CD14-positive monocyte (primary cell): ENCODE measurements around the gene SAT1. TPM values are rescaled to one million over a fixed set of nuclear protein-coding genes. Genes with fewer than 3 reads are reported as not detected.

ENCODE experiments used
- DNase-seq, 3 donors: peaks; one replicate each; pipeline ENCODE4 v3.0.0-alpha.2; 2011 to 2022
- H2AFZ ChIP-seq: 2 replicates; pipeline ENCODE4 v1.6.0; 2012; ENCODE audit warnings: mild to moderate bottlenecking, low read depth, low read length, inconsistent platforms; ENCODE audit not compliant: insufficient read depth, poor library complexity, severe bottlenecking
- H3K27ac ChIP-seq, 2 donors: 1 replicate in 1 of 2; 2 replicates in 1 of 2; pipeline ENCODE4 v1.5.1; 2012 to 2013; ENCODE audit warnings: low read length in 2 of 2, control low read depth in 1 of 2, inconsistent platforms in 1 of 2, low read depth in 1 of 2, mild to moderate bottlenecking in 1 of 2
- H3K27me3 ChIP-seq, 2 donors: one replicate each; pipeline versions ENCODE4 v1.6.0 to v1.6.1; 2011 to 2013; ENCODE audit warnings: low read length in 2 of 2; ENCODE audit not compliant: control insufficient read depth in 2 of 2, insufficient read depth in 2 of 2
- H3K36me3 ChIP-seq, 2 donors: replicated peaks in 1 of 2; 1 replicate in 1 of 2; 2 replicates in 1 of 2; pipeline versions ENCODE4 v1.5.1 to v1.6.1; 2012 to 2013; ENCODE audit warnings: low read length in 2 of 2, control low read depth in 1 of 2, inconsistent platforms in 1 of 2, mild to moderate bottlenecking in 1 of 2; ENCODE audit not compliant: insufficient read depth in 2 of 2, control insufficient read depth in 1 of 2
- H3K4me1 ChIP-seq, 2 donors: 1 replicate in 1 of 2; 2 replicates in 1 of 2; pipeline versions ENCODE4 v1.5.1 to v1.6.1; 2012 to 2013; ENCODE audit warnings: low read length in 2 of 2, control low read depth in 1 of 2, inconsistent platforms in 1 of 2, mild to moderate bottlenecking in 1 of 2, moderate library complexity in 1 of 2; ENCODE audit not compliant: insufficient read depth in 2 of 2, control insufficient read depth in 1 of 2
- H3K4me2 ChIP-seq: replicated peaks from 2 replicates; pipeline ENCODE3; 2012; ENCODE audit warnings: low read length, moderate library complexity, mild to moderate bottlenecking; ENCODE audit not compliant: poor library complexity, severe bottlenecking; ENCODE audit errors: extremely low read depth
- H3K4me3 ChIP-seq, 3 experiments: fragments of 200-600 bp in 1 of 3; sonication (generic) in 1 of 3; replicated peaks in 1 of 3; 1 replicate in 2 of 3; 2 replicates in 1 of 3; pipeline ENCODE4 v1.5.1; 2011 to 2013; ENCODE audit warnings: low read length in 3 of 3, mild to moderate bottlenecking in 3 of 3, control low read depth in 2 of 3, low read depth in 2 of 3, inconsistent platforms in 1 of 3, moderate library complexity in 1 of 3
- H3K79me2 ChIP-seq: 2 replicates; pipeline ENCODE4 v1.6.0; 2012; ENCODE audit warnings: mild to moderate bottlenecking, control low read depth, inconsistent platforms, low read length, moderate library complexity; ENCODE audit not compliant: insufficient read depth
- H3K9ac ChIP-seq: 2 replicates; pipeline ENCODE4 v1.6.0; 2017; ENCODE audit warnings: low read length, mild to moderate bottlenecking; ENCODE audit not compliant: insufficient read depth, poor library complexity, severe bottlenecking
- H3K9me3 ChIP-seq, 2 donors: replicated peaks in 1 of 2; 1 replicate in 1 of 2; 2 replicates in 1 of 2; pipeline versions ENCODE4 v1.5.1 to v1.6.1; 2012 to 2013; ENCODE audit warnings: low read length in 2 of 2, control low read depth in 1 of 2; ENCODE audit not compliant: control insufficient read depth in 1 of 2, insufficient read depth in 1 of 2
- H4K20me1 ChIP-seq: 2 replicates; pipeline ENCODE4 v1.6.0; 2012; ENCODE audit warnings: mild to moderate bottlenecking, low read length, control low read depth, moderate library complexity; ENCODE audit not compliant: insufficient read depth
- H3K27ac Mint-ChIP-seq, 7 donors: one replicate each; pipeline ENCODE4 v1.8.0; 2020; ENCODE audit warnings: mild to moderate bottlenecking in 7 of 7, mixed read lengths in 7 of 7, moderate library complexity in 6 of 7, inconsistent platforms in 2 of 7
- H3K27me3 Mint-ChIP-seq, 3 donors: one replicate each; pipeline ENCODE4 v1.8.0; 2021 to 2022; ENCODE audit warnings: low read depth in 3 of 3, mild to moderate bottlenecking in 3 of 3, mixed read lengths in 3 of 3, moderate library complexity in 3 of 3, inconsistent platforms in 1 of 3
- H3K36me3 Mint-ChIP-seq, 2 donors: one replicate each; pipeline ENCODE4 v1.8.0; 2020; ENCODE audit warnings: mixed read lengths in 2 of 2, inconsistent platforms in 1 of 2, mild to moderate bottlenecking in 1 of 2
- H3K4me1 Mint-ChIP-seq: one replicate; pipeline ENCODE4 v1.8.0; 2020; ENCODE audit warnings: mild to moderate bottlenecking, mixed read lengths
- H3K4me3 Mint-ChIP-seq, 2 donors: one replicate each; pipeline ENCODE4 v1.8.0; 2020; ENCODE audit warnings: mild to moderate bottlenecking in 2 of 2, mixed read lengths in 2 of 2, moderate library complexity in 1 of 2
- H3K9me3 Mint-ChIP-seq, 7 donors: one replicate each; pipeline ENCODE4 v1.8.0; 2020 to 2022; ENCODE audit warnings: mixed read lengths in 7 of 7, mild to moderate bottlenecking in 6 of 7, moderate library complexity in 6 of 7, inconsistent platforms in 2 of 7
- CTCF ChIP-seq: fragments of 200-600 bp; IDR thresholded peaks from one replicate; pipeline ENCODE4 v1.8.0; 2022; ENCODE audit warnings: antibody characterized with exemption, mild to moderate bottlenecking
- WGBS: methylation state at CpG from one replicate; pipeline ENCODE4 v1.1.5; 2013; ENCODE audit warnings: missing lambda C conversion rate; ENCODE audit not compliant: insufficient coverage; 5-methylcytosine and 5-hydroxymethylcytosine counted together
- intact Hi-C, 2 donors: fragments of 100-400 bp; cut with micrococcal nuclease; formaldehyde crosslinking; loops; one replicate each; pipeline versions ENCODE4 v1.15.0 to v1.15.1; 2023
- polyA plus RNA-seq, 3 donors: library from polyadenylated mRNA; depleted of rRNA in 1 of 3; unstranded in 2 of 3; stranded (reverse) in 1 of 3; fragments of 300-500 nt in 2 of 3; fragments of >200 nt in 1 of 3; fragmentation: Illumina TruSeq in 2 of 3; gene quantifications; 1 replicate in 2 of 3; 2 replicates in 1 of 3; pipeline ENCODE4 v1.2.3, GENCODE V29; 2012 to 2021

The SAT1 gene
- polyA plus RNA-seq, 3 donors: 897 to 7,815 (median 970) TPM

- Histone ChIP-seq H3K27me3 (no peaks in the 10 kb centered on the region), H3K79me2 (peaks cover 20% of the 10 kb centered on the region), H3K9me3 (no peaks in the 10 kb centered on the region), H3K27ac (no peak overlapping the region), H3K9ac (no peak overlapping the region), H3K4me2 (no peak overlapping the region), H3K4me1 (peaks cover 20 to 29% of the 10 kb centered on the region in 2 donors), H2AFZ (no peak overlapping the region), H4K20me1 (peaks cover 21% of the 10 kb centered on the region), H3K36me3 (peaks cover 17 to 22% of the 10 kb centered on the region in 2 donors), H3K4me3 (no peak overlapping the region)
- intact Hi-C loops: loop anchor here (2.0 to 10.0 kb wide), 3 partner anchors 16 to 113 kb away; no protein-coding TSS in a partner anchor
- Mint-ChIP-seq H3K27me3 (peaks cover 0 to 5% (median 0%) of the 10 kb centered on the region in 3 donors), H3K9me3 (peaks cover 0 to 12% (median 5%) of the 10 kb centered on the region in 7 donors), H3K4me3 (no peak overlapping the region), H3K27ac (no peak overlapping the region), H3K4me1 (peaks cover 16% of the 10 kb centered on the region), H3K36me3 (peaks cover 19 to 26% of the 10 kb centered on the region in 2 donors)
- no peak for DNase-seq
- TF ChIP-seq CTCF: no peak
- 100% methylated on average over 1 of the region's 4 CpGs for WGBS
Observed at GRCh38 chrX:23788946-23789345, 6.0 kb downstream of the SAT1 start.

GRCh38 chrX:23789386-23790154 is 6.6 kb downstream of the SAT1 start:
- H4K20me1 ChIP-seq: peaks cover 14% of the 10 kb centered on the region
- Mint-ChIP-seq H3K9me3 (peaks cover 0 to 6% (median 1%) of the 10 kb centered on the region in 7 donors), H3K4me3 (no peak overlapping the region), H3K27ac (peak overlapping the region in 2 of 7 donors; percentile 0 to 35), H3K4me1 (peaks cover 16% of the 10 kb centered on the region), H3K27me3 (peaks cover 0 to 5% (median 0%) of the 10 kb centered on the region in 3 donors), H3K36me3 (peaks cover 13 to 20% of the 10 kb centered on the region in 2 donors)
- no peak for TF ChIP-seq CTCF
- H3K27ac ChIP-seq: no peak overlapping the region
- intact Hi-C loops: loop anchor here (2.0 to 10.0 kb wide), 5 partner anchors 15 to 265 kb away; partner anchors contain the start of gene EIF2S3 (in 1 of the 2)
- no peak overlapping the region for H3K4me3 ChIP-seq
- H3K4me2 ChIP-seq: no peak overlapping the region
- H3K79me2 ChIP-seq: peaks cover 13% of the 10 kb centered on the region
- peak in 1 of 3 donors; percentile 14 for DNase-seq
- H3K27me3 ChIP-seq: no peaks in the 10 kb centered on the region
- peaks cover 20 to 29% of the 10 kb centered on the region in 2 donors for H3K4me1 ChIP-seq
- no peaks in the 10 kb centered on the region for H3K9me3 ChIP-seq
- no CpG with 5 or more reads among the region's 8 CpGs for WGBS
- peaks cover 12 to 16% of the 10 kb centered on the region in 2 donors for H3K36me3 ChIP-seq
- no peak overlapping the region for H3K9ac ChIP-seq
- no peak overlapping the region for H2AFZ ChIP-seq
